ENCODE data around the gene GALNT10. TPM values are rescaled to one million over a fixed set of nuclear protein-coding genes. Genes with fewer than 3 reads are reported as not detected.

The GALNT10 gene
- polyA plus RNA-seq, 1 of the 3 experiments (the other 2 are of a cell fraction) = 56.3 TPM

DNA sequence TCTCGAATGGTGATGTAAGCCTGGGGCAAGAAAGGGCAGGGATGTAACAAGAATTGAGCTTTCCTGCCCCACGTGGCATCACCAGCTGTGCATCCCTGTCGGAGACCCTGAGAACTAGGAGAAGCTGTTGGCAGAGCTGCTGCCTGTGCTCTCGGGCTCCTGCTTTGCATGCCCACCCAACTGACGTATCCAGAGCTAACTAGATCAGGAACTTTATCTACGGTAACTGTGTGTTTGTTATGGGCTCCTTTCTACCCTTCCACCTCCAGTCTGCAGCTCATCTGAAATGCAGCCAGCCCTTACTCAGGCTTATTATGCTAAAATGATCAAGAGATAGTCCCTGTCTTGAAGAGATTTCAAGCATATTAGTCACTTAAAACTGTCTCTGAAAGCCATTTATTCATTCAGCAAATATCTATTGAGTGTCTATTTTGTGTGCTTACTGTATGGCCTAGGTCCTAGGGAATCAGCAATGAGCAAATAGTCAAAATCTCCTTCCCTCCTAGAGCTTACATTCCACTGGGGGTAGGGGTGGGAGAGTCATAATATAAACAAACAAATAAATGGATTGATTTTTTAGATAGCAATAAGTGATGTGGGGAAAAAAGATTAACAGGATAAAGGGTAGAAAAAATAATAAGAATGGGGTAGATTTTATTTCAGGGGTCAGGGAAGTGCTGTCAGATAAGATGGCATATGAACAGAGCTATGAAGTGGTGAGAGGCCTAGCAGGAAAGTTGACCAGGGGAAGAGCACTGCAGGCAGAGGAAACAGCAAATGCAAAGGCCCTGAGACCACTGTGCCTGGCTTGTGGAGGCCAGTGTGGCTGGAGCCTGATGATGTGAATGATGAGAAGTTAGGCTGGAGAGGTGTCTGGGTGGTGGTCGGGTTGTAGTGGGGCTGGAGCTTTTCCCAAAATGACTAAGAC is 118.2 kb downstream of the GALNT10 start (continued):
- TF ChIP-seq CTCF (IDR thresholded peaks at IDR 0.05) = no peak
- TF ChIP-seq SMC3 (IDR thresholded peaks at IDR 0.05; ENCODE audit: low read depth, low read length) = peak; percentile 7; the same call in 1 of the 2 replicates
- peak; percentile 49; the same call in 1 of the 2 replicates for TF ChIP-seq POLR2AphosphoS5 (IDR thresholded peaks at IDR 0.05; ENCODE audit: low read depth, low read length)
- TF ChIP-seq MXI1 (IDR thresholded peaks at IDR 0.05; ENCODE audit: low read depth, low read length) = no peak
- no peak for TF ChIP-seq GABPA (IDR thresholded peaks at IDR 0.05; ENCODE audit: low read depth)
- TF ChIP-seq, protein P1, sequence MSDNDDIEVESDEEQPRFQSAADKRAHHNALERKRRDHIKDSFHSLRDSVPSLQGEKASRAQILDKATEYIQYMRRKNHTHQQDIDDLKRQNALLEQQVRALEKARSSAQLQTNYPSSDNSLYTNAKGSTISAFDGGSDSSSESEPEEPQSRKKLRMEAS (IDR thresholded peaks at IDR 0.05; ENCODE audit: low read depth) = peak; percentile 54
- TF ChIP-seq, protein P2, sequence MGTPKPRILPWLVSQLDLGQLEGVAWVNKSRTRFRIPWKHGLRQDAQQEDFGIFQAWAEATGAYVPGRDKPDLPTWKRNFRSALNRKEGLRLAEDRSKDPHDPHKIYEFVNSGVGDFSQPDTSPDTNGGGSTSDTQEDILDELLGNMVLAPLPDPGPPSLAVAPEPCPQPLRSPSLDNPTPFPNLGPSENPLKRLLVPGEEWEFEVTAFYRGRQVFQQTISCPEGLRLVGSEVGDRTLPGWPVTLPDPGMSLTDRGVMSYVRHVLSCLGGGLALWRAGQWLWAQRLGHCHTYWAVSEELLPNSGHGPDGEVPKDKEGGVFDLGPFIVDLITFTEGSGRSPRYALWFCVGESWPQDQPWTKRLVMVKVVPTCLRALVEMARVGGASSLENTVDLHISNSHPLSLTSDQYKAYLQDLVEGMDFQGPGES (IDR thresholded peaks at IDR 0.05; ENCODE audit: low read depth, low read length) = no peak
- TF ChIP-seq, protein P3, sequence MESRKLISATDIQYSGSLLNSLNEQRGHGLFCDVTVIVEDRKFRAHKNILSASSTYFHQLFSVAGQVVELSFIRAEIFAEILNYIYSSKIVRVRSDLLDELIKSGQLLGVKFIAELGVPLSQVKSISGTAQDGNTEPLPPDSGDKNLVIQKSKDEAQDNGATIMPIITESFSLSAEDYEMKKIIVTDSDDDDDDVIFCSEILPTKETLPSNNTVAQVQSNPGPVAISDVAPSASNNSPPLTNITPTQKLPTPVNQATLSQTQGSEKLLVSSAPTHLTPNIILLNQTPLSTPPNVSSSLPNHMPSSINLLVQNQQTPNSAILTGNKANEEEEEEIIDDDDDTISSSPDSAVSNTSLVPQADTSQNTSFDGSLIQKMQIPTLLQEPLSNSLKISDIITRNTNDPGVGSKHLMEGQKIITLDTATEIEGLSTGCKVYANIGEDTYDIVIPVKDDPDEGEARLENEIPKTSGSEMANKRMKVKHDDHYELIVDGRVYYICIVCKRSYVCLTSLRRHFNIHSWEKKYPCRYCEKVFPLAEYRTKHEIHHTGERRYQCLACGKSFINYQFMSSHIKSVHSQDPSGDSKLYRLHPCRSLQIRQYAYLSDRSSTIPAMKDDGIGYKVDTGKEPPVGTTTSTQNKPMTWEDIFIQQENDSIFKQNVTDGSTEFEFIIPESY (IDR thresholded peaks at IDR 0.05; ENCODE audit: borderline replicate concordance, low read depth) = no peak
- TF ChIP-seq FOSL2 (IDR thresholded peaks at IDR 0.05; ENCODE audit: borderline replicate concordance, low read depth) = peak; percentile 81
- TF ChIP-seq RCOR1 (IDR thresholded peaks at IDR 0.05; ENCODE audit: low read length) = no peak
- 0 out of 2 replicates have a peak, but pooled peaks have one; percentile 63 for TF ChIP-seq FOXM1 (IDR thresholded peaks at IDR 0.05; ENCODE audit: low read depth)
- TF ChIP-seq ELF1 (IDR thresholded peaks at IDR 0.05) = 0 out of 2 replicates have a peak, but pooled peaks have one; percentile 37
- no peak for TF ChIP-seq REST (IDR thresholded peaks at IDR 0.05; ENCODE audit: low read depth, low read length)
